Right lobe of liver (tissue), 6 donors: Measurements from ENCODE around the gene PARM1. TPM values are rescaled to one million over a fixed set of nuclear protein-coding genes. Genes with fewer than 3 reads are reported as not detected.

Source experiments
- ATAC-seq, 4 donors: fragments of 200-7000 bp; cut with Tn5 transposase; one replicate each; pipeline ENCODE4 v1.9.1; 2020; ENCODE audit warnings: mild to moderate bottlenecking in 4 of 4, moderate library complexity in 4 of 4
- DNase-seq, 3 donors: peaks; one replicate each; pipeline ENCODE4 v3.0.0-alpha.2; 2020
- H3K27ac ChIP-seq, 3 donors: fragments of 200-600 bp; one replicate each; pipeline ENCODE4 v1.8.0; 2022
- H3K27me3 ChIP-seq, 2 donors: fragments of 200-600 bp; one replicate each; pipeline ENCODE4 v1.8.0; 2022
- H3K36me3 ChIP-seq, 4 donors: fragments of 200-600 bp; sonication (generic) in 1 of 4; one replicate each; pipeline versions ENCODE4 v1.5.1 to v1.8.0; 2017 to 2022; ENCODE audit warnings: control low read depth in 1 of 4
- H3K4me1 ChIP-seq, 4 donors: fragments of 200-600 bp; sonication (generic) in 1 of 4; one replicate each; pipeline versions ENCODE4 v1.5.1 to v1.8.0; 2017 to 2022; ENCODE audit warnings: control low read depth in 1 of 4
- H3K4me3 ChIP-seq, 3 donors: fragments of 200-600 bp; one replicate each; pipeline ENCODE4 v1.8.0; 2022
- H3K9me3 ChIP-seq, 4 donors: fragments of 200-600 bp; sonication (generic) in 1 of 4; one replicate each; pipeline versions ENCODE4 v1.5.1 to v1.8.0; 2017 to 2022; ENCODE audit warnings: control low read depth in 1 of 4
- CTCF ChIP-seq, 4 donors: fragments of 200-600 bp in 3 of 4; fragments of 450-650 bp in 1 of 4; IDR thresholded peaks; one replicate each; pipeline versions ENCODE4 v1.5.1 to v1.8.0; 2016 to 2022; ENCODE audit warnings: antibody characterized with exemption in 4 of 4, mild to moderate bottlenecking in 2 of 4
- POLR2A ChIP-seq: fragments of 450-650 bp; IDR thresholded peaks from one replicate; pipeline ENCODE4 v1.6.1; 2017; ENCODE audit warnings: antibody characterized with exemption, mild to moderate bottlenecking
- WGBS: methylation state at CpG from one replicate; pipeline ENCODE4 v1.1.6; 2018; ENCODE audit warnings: low coverage, low lambda C conversion rate; ENCODE audit not compliant: insufficient coverage; ENCODE audit errors: missing lambda C conversion rate; 5-methylcytosine and 5-hydroxymethylcytosine counted together
- intact Hi-C, 2 donors: fragments of 100-400 bp; cut with DNase I; formaldehyde crosslinking; loops; one replicate each; pipeline versions ENCODE4 v1.11.2 to v1.14.1; 2022
- total RNA-seq, 6 experiments: library from RNA; depleted of rRNA in 2 of 6; stranded (reverse); fragments of >200 nt in 2 of 6; fragmentation: NEBNext Ultra II Directional in 3 of 6; extraction: Animal tissue kit (Norgen Biotek cat#: 25700) in 3 of 6; gene quantifications; one replicate each; pipeline versions ENCODE4 v1.1.0 to v1.2.4, GENCODE V29; 2016 to 2023
- donor health status: DM: no; HTN: yes; CAD: no.
- donor health status: DM: no; HTN: no; CAD: no.
- donor health status: DM: no; HTN: no; CAD: no.
- donor health status: DM: no; HTN: yes; CAD: no.
- donor health status: DM: no; HTN: yes; CAD: no.

The PARM1 gene
- total RNA-seq, 6 experiments from 2014 or later: 0.18 to 1.2 (median 0.31) TPM

GRCh38 chr4:75080888-75081287 is 148.0 kb downstream of the PARM1 start:
- Histone ChIP-seq H3K9me3 (no peaks in the 10 kb centered on the region), H3K27me3 (no peaks in the 10 kb centered on the region), H3K27ac (no peak overlapping the region), H3K4me3 (no peak overlapping the region), H3K4me1 (no peaks in the 10 kb centered on the region), H3K36me3 (no peaks in the 10 kb centered on the region)
- 50% methylated on average over 2 of the region's 2 CpGs for WGBS
- no peak for DNase-seq
- no peak for TF ChIP-seq POLR2A
- TF ChIP-seq CTCF (IDR thresholded peaks at IDR 0.05): no peak
- intact Hi-C loops: no loop called here
- no peak for ATAC-seq

GRCh38 chr4:75081561-75081960 is 148.6 kb downstream of the PARM1 start:
- Histone ChIP-seq H3K4me1 (no peaks in the 10 kb centered on the region), H3K9me3 (no peaks in the 10 kb centered on the region), H3K27me3 (no peaks in the 10 kb centered on the region), H3K36me3 (no peaks in the 10 kb centered on the region), H3K4me3 (no peak overlapping the region), H3K27ac (no peak overlapping the region)
- ATAC-seq (no peak), DNase-seq (no peak)
- WGBS: 83% methylated on average over 1 of the region's 1 CpG
- TF ChIP-seq CTCF (IDR thresholded peaks at IDR 0.05): no peak
- TF ChIP-seq POLR2A: no peak
- intact Hi-C loops: no loop called here

GRCh38 chr4:75087416-75087815 is 154.5 kb downstream of the PARM1 start:
- ATAC-seq: no peak
- Histone ChIP-seq H3K36me3 (no peaks in the 10 kb centered on the region), H3K4me1 (no peaks in the 10 kb centered on the region), H3K27ac (no peak overlapping the region), H3K4me3 (no peak overlapping the region), H3K9me3 (no peaks in the 10 kb centered on the region), H3K27me3 (no peaks in the 10 kb centered on the region)
- TF ChIP-seq CTCF (IDR thresholded peaks at IDR 0.05) (no peak), POLR2A (no peak)
- intact Hi-C loops: no loop called here
- DNase-seq: no peak
- WGBS: 78% methylated on average over 1 of the region's 1 CpG

- WGBS: 57% methylated on average over 1 of the region's 2 CpGs
- Histone ChIP-seq H3K9me3 (no peaks in the 10 kb centered on the region), H3K4me3 (no peak overlapping the region), H3K27ac (no peak overlapping the region), H3K4me1 (no peaks in the 10 kb centered on the region), H3K27me3 (no peaks in the 10 kb centered on the region), H3K36me3 (no peaks in the 10 kb centered on the region)
- intact Hi-C loops: no loop called here
- no peak for ATAC-seq
- no peak for DNase-seq
- no peak for TF ChIP-seq CTCF (IDR thresholded peaks at IDR 0.05)
- TF ChIP-seq POLR2A: no peak
Observed at GRCh38 chr4:75087865-75088264, 154.9 kb downstream of the PARM1 start.

- Histone ChIP-seq H3K36me3 (no peaks in the 10 kb centered on the region), H3K9me3 (no peaks in the 10 kb centered on the region), H3K27ac (no peak overlapping the region), H3K4me3 (no peak overlapping the region), H3K27me3 (no peaks in the 10 kb centered on the region), H3K4me1 (no peaks in the 10 kb centered on the region)
- no peak for ATAC-seq
- TF ChIP-seq CTCF (IDR thresholded peaks at IDR 0.05) (no peak), POLR2A (no peak)
- WGBS: 39% methylated on average over 4 of the region's 4 CpGs
- DNase-seq: no peak
- intact Hi-C loops: no loop called here
Observed at GRCh38 chr4:75089206-75089605, 156.3 kb downstream of the PARM1 start.
